ENCODE measurements around the gene PIK3R6.
"Not testable (repeated sequence)": the region's sequence is repeated elsewhere in the genome, so short reads cannot be mapped to it uniquely, and the experiment has no call there.

Gene PIK3R6

GRCh38 chr17:8825802-8826201, 41.7 kb downstream of the PIK3R6 start:
- no peak for DNase-seq (ENCODE audit: low read depth)

- no peak for DNase-seq (ENCODE audit: low read depth)
Observed at GRCh38 chr17:8823279-8823678, 44.2 kb downstream of the PIK3R6 start.

GRCh38 chr17:8822401-8823035, 45.0 kb downstream of the PIK3R6 start:
- DNase-seq (ENCODE audit: low read depth), result no peak

- no peak for DNase-seq (ENCODE audit: low read depth)
Observed at GRCh38 chr17:8821446-8822105, 45.9 kb downstream of the PIK3R6 start.

- DNase-seq (ENCODE audit: low read depth), result no peak
Observed at GRCh38 chr17:8820311-8821010, 47.0 kb downstream of the PIK3R6 start.

GRCh38 chr17:8818654-8819330, 48.7 kb downstream of the PIK3R6 start:
- no peak for DNase-seq (ENCODE audit: low read depth)

- DNase-seq (ENCODE audit: low read depth), result no peak
Observed at GRCh38 chr17:8818047-8818446, 49.4 kb downstream of the PIK3R6 start.

- DNase-seq (ENCODE audit: low read depth), result peak; percentile 40
Observed at GRCh38 chr17:8806926-8807550, 60.4 kb downstream of the PIK3R6 start.

- no peak for DNase-seq (ENCODE audit: low read depth)
Observed at GRCh38 chr17:8806253-8806925, 61.1 kb downstream of the PIK3R6 start.

GRCh38 chr17:8805396-8805795, 62.1 kb downstream of the PIK3R6 start:
- not testable (repeated sequence) for DNase-seq (ENCODE audit: low read depth)

- DNase-seq (ENCODE audit: low read depth), result no peak
Observed at GRCh38 chr17:8803531-8804420, 63.7 kb downstream of the PIK3R6 start.

- no peak for DNase-seq (ENCODE audit: low read depth)
Observed at GRCh38 chr17:8801135-8801840, 66.2 kb downstream of the PIK3R6 start.

- no peak for DNase-seq (ENCODE audit: low read depth)
Observed at GRCh38 chr17:8800656-8801055, 66.8 kb downstream of the PIK3R6 start.

- no peak for DNase-seq (ENCODE audit: low read depth)
Observed at GRCh38 chr17:8799570-8800212, 67.8 kb downstream of the PIK3R6 start.

- no peak for DNase-seq (ENCODE audit: low read depth)
Observed at GRCh38 chr17:8798846-8799569, 68.5 kb downstream of the PIK3R6 start, which contains the start of gene MFSD6L. TSS of gene MFSD6L (minus strand) at chr17:8799365. CDS start at chr17:8799120, 245 bp downstream.

GRCh38 chr17:8798176-8798845, 69.2 kb downstream of the PIK3R6 start:
- DNase-seq (ENCODE audit: low read depth), result no peak

GRCh38 chr17:8797621-8798175, 69.8 kb downstream of the PIK3R6 start:
- DNase-seq (ENCODE audit: low read depth), result no peak

- no peak for DNase-seq (ENCODE audit: low read depth)
Observed at GRCh38 chr17:8794636-8795035, 72.8 kb downstream of the PIK3R6 start.
